GM19239 (cell line): ENCODE measurements around the gene DUSP8.

Experiments
- DNase-seq: peaks from one replicate; pipeline ENCODE4 v3.0.0; 2011; ENCODE audit warnings: low spot score; ENCODE audit not compliant: insufficient read length
- FAIRE-seq: peaks from 2 replicates; lab custom pipeline; 2011; peaks lifted over from hg19 to GRCh38; lab: Jason Lieb, UNC

DUSP8 gene

DNA sequence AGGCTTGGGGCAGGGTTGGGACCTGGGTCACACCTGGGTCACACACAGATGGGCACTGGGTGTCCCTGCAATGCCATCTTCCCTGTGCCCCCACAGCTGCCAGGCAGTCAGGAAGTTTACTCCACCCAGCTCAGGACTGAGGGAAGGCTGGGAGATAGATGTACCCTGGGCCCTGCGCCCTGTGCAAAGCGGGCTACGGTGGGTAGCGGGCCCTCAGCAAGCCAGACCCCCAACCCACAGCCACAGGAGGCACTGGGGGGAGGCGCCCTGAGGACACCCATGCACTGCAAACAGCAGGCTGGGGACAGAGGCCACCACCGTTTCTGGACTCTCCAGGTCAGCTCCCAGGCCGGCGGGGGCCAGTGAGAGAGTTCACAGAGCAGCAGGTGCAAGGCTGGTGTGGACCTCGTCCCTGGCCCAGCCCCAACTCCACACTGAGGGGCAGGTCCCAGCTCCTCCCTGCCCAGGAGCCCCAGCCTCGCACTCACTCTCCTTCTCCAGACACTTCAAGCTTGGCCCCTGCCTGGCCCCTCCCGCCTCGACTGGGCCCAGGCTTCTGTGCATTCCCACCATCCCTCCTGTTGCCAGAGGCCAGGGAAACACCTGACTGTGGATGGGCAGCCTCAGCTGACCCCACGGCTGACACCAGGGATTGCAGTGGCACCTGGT lies 4.9 kb downstream of the DUSP8 start:
- FAIRE-seq: no peak
- DNase-seq: no peak

DNA sequence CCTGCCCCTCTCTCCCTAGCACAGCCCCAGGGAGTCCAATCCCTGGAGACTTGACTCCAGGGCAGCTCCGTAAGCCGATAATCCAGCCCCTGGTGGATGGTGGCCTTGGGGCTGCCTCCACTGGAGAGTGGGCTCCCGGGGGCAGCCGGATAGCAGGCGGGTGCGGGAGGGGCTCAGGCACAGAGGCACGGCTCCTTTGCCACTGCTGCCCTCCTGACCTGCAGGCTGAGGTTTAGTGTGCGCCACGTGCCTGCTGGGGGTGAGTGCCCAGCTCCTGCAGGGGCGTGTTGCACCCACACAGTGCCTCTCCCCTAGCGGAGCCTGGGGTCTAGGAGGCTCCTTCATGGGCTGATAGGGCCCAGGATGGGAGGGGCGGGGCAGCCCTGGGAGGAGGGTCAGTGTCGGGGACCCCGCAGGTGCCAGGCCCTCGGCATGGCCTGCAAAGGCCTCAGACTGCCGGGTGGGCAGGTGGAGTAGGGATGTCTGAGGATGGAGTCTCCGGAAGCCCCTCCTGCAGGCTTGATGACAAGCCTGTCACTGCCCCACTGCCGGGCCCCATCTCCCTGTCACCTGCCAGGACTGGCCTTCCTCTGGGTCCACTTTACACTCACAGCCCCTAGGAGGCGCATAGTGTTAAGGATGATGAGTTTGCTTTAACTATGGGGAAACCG lies 5.6 kb downstream of the DUSP8 start:
- FAIRE-seq (no peak), DNase-seq (no peak)

- no peak for DNase-seq
- FAIRE-seq: no peak
These were observed 6.2 kb downstream of the DUSP8 start for GRCh38 chr11:1565904-1566247.

DNA sequence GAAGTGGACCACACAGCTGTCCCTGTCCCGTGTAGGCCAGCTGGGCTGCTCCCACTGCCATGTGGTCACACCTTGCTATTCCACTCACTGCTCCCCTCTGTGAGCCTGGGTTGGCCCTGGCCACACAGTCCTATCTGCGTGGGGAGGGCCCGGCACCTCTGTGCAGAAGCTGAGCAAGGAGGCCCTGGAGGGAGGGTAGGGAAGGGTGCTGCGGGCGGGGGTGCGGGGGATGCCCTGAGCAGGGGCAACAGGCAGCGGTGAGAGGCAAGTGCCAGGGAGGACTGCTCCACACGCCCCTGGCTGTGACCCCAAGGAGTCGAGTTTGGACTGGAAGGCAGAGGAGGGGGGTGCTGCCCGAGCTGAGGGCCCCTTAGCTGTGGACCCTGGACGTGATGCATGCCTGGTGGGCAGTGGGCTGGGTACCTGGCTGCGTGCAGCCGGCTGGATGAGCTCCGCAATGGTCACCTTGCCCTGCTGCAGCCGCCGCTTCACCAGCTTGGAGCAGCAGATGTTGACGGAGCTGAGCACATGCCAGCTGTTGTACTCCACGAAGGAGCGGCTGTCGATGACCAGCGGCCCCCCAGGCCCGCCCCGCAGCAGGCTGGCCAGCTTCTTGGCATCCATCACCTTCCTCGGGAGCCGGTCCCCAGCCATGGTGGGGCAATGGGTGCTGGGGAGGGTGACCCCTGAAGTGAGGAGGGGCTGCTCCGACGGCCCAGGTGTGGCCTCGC lies 6.7 kb downstream of the DUSP8 start:
- FAIRE-seq (no peak), DNase-seq (no peak)

DNA sequence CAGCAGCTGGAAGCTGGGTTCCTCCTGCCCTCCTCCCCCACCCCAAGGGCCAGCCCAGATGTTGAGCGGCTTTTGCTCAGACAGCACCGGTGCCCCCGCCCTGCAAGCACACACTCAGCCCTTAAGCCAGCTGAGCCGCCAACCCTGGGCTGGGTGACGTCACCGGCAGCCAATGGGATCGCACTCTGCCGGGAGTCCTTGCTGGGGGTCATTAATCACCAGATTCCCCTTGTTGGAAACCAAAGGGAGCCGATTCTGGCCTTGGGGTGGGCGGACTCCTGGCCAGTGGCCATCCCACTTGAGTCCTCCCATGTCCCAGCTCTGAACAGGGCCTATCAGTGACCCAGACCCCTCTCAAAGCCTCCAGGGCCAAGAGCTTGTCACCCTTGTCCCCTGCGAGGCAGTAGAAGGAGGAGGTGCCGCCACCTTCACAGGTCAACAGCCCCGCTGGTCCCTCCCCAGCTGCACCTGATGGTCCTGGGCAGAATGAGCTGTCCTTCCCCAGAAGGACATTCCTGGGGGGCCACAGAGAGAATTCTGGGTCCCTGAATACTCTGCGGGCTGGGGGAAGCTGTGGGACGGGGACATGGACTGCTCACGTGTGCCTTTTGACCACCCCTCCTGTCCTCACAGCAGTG lies 7.4 kb downstream of the DUSP8 start:
- no peak for DNase-seq

GRCh38 chr11:1563697-1564534 lies 8.2 kb downstream of the DUSP8 start:
- no peak for DNase-seq

More for the DNA sequence above, 7.4 kb downstream of the DUSP8 start:
- no peak for FAIRE-seq

GRCh38 chr11:1563149-1563638 lies 8.9 kb downstream of the DUSP8 start:
- no peak for FAIRE-seq
- no peak for DNase-seq

More at GRCh38 chr11:1563697-1564534, 8.2 kb downstream of the DUSP8 start:
- FAIRE-seq: no peak

DNA sequence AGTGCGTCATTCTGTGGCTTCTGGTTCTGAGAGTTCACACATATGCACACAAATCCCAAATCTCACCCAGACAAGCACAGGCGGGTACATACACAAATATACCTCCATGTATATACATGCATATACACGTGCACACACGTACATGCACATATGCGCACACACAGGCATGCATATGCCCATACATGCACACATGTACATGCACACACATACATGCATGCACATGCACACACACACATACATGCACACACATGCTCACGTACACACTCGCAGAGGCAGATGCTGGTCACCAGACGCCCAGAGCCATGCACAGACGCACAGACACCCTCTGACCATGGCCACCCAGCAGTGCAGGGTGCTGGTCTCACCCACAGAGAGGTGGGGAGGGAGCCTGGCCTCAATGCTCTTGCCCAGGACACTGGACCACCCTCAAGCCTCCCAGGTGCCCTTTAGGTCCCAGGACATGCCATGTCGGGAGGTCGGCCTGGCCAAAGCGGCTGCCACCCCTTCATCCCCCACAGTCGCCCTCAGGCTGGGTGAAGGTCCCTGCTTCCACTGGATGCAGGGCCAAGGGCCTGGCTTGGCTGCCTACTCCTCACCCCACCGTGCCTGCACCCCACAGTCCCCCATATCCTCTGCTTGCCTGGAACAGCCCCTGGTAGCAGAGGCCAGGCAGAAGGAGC lies 9.5 kb downstream of the DUSP8 start:
- FAIRE-seq: no peak
- no peak for DNase-seq

- DNase-seq (no peak), FAIRE-seq (no peak)
These were observed 10.1 kb downstream of the DUSP8 start for GRCh38 chr11:1561955-1562354.

DNA sequence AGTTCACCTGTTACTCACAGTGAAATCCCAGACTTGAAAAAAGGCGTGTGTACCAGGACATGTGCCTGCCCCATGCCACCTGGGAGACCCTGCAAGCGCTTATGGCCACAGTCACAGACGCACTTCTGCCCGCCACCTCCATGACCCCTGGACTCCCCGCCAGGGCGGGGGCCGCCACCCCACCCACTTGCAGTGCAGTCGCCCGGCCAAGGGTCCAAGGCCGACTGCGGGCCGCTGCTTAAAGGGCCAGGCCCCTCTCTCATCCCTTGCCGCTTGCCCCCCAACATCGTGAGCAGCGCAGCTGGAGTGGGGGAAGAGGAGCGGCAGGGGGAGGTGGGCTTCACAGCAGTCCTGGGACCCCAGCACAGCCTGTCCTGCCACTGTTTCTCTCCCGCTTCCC lies 10.8 kb downstream of the DUSP8 start:
- no peak for DNase-seq
- no peak for FAIRE-seq

GRCh38 chr11:1560649-1561251 lies 11.3 kb downstream of the DUSP8 start:
- DNase-seq: no peak

GRCh38 chr11:1560002-1560648 lies 11.9 kb downstream of the DUSP8 start:
- no peak for DNase-seq
- no peak for FAIRE-seq

More at GRCh38 chr11:1560649-1561251, 11.3 kb downstream of the DUSP8 start:
- FAIRE-seq: no peak

- FAIRE-seq (no peak), DNase-seq (no peak)
These were observed 12.7 kb downstream of the DUSP8 start for GRCh38 chr11:1559111-1559951.

GRCh38 chr11:1558775-1559110 lies 13.3 kb downstream of the DUSP8 start:
- DNase-seq: no peak
- FAIRE-seq: no peak

DNA sequence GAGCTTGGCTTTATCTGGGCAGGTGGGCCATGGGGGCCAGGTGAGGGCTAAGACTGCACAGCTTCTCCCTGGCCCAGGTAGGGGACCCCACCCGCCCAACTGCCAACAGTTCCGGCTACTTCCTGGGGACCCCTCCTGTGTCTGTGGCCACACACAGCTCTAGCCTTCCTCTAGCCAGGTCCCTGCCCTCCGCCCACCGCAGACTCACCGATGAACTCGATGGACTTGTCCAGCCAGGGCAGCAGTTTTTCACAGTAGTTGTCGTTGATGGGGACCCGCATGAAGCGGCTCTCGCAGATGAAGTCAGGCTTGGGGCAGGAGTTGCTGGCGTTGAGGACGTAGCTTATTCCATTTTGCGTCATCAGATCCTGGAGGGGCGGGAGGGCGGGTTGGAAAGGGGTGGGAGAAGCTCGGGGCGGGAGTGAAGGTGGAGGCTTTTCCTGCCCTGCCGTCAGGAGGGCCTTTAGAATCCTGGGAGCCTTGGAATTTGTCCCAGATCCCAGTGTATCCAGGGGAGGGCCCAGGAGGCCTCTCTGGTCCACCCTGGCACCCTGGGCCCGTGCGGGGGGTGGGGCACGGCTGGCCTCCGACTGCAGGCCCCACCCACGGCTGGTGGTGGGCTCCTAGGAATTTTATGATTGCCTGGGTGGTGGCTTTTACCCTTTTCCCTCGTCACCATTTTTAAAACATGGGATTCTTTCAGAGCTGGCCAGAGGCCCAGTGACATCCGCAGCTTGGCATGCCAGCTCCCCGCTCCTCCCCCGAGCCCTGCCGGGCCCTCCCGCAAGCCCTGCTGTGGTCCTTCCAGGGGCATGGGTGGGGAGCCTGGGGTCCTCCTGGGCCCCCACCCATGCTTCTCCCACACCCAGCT lies 13.9 kb downstream of the DUSP8 start:
- DNase-seq: no peak

GRCh38 chr11:1557051-1557884 lies 14.8 kb downstream of the DUSP8 start:
- FAIRE-seq: no peak

More for the DNA sequence above, 13.9 kb downstream of the DUSP8 start:
- FAIRE-seq: no peak

More at GRCh38 chr11:1557051-1557884, 14.8 kb downstream of the DUSP8 start:
- no peak for DNase-seq
